T-helper 17 cell (primary cell): ENCODE data around the gene CEP170B. TPM values are rescaled to one million over a fixed set of nuclear protein-coding genes. Genes with fewer than 3 reads are reported as not detected.

Source experiments
- ATAC-seq: fragments of 150-1000 bp; cut with Tn5 transposase; 2 replicates; pipeline ENCODE4 v1.10.0; 2021; ENCODE audit warnings: mild to moderate bottlenecking, moderate library complexity
- DNase-seq, 3 donors: peaks; one replicate each; pipeline versions ENCODE4 v3.0.0 to v3.0.0-alpha.2; 2020 to 2021
- H3K9me3 ChIP-seq: one replicate; pipeline ENCODE4 v1.7.0; 2013; ENCODE audit warnings: low read length, mild to moderate bottlenecking; ENCODE audit not compliant: control insufficient read depth, poor library complexity, severe bottlenecking
- H3K27ac Mint-ChIP-seq: one replicate; pipeline ENCODE4 v1.8.0; 2022; ENCODE audit warnings: mild to moderate bottlenecking, moderate library complexity, mixed read lengths
- H3K27me3 Mint-ChIP-seq: one replicate; pipeline ENCODE4 v1.8.0; 2022; ENCODE audit warnings: mixed read lengths
- H3K36me3 Mint-ChIP-seq: one replicate; pipeline ENCODE4 v1.8.0; 2022; ENCODE audit warnings: low read depth, mixed read lengths
- H3K4me1 Mint-ChIP-seq: one replicate; pipeline ENCODE4 v1.8.0; 2022; ENCODE audit warnings: mild to moderate bottlenecking, mixed read lengths
- H3K4me3 Mint-ChIP-seq: one replicate; pipeline ENCODE4 v1.8.0; 2022; ENCODE audit warnings: mild to moderate bottlenecking, moderate library complexity, mixed read lengths
- total RNA-seq, 4 donors: library from RNA in 2 of 4; stranded (reverse) in 2 of 4; gene quantifications; one replicate each; pipeline ENCODE4 v1.2.3 and lab custom pipeline; 2022 to 2026

The CEP170B gene
- 1 to 10 TPM; 7.0 to 7.7 TPM for total RNA-seq
- total RNA-seq (lab: John Stamatoyannopoulos, UW) = 20.7 to 24.7 reads per million in 2 donors

- no peaks in the 10 kb centered on the region for H3K4me1 Mint-ChIP-seq
- ATAC-seq = peak; percentile 87
- H3K27ac Mint-ChIP-seq = no peak within 1 kb of the TSS
- H3K27me3 Mint-ChIP-seq = no peaks in the 10 kb centered on the region
- peak; percentile 32 to 55 (median 45) for DNase-seq
- H3K4me3 Mint-ChIP-seq = peak within 1 kb of the TSS; percentile 86
- H3K36me3 Mint-ChIP-seq = no peaks in the 10 kb centered on the region
- no peaks in the 10 kb centered on the region for H3K9me3 ChIP-seq
Observed at GRCh38 chr14:104865081-104865630, at the start of gene CEP170B. TSS of gene CEP170B (plus strand) at chr14:104865268. CDS start at chr14:104868451, 3,183 bp downstream.

- H3K9me3 ChIP-seq = no peaks in the 10 kb centered on the region
- ATAC-seq (no peak), DNase-seq (no peak)
- Mint-ChIP-seq H3K4me3 (peak overlapping the region; percentile 89), H3K4me1 (peaks cover 18% of the 10 kb centered on the region), H3K27ac (peak overlapping the region; percentile 87), H3K27me3 (no peaks in the 10 kb centered on the region), H3K36me3 (no peaks in the 10 kb centered on the region)
Observed at GRCh38 chr14:104816616-104816884, 48.5 kb upstream of the CEP170B start.

DNA sequence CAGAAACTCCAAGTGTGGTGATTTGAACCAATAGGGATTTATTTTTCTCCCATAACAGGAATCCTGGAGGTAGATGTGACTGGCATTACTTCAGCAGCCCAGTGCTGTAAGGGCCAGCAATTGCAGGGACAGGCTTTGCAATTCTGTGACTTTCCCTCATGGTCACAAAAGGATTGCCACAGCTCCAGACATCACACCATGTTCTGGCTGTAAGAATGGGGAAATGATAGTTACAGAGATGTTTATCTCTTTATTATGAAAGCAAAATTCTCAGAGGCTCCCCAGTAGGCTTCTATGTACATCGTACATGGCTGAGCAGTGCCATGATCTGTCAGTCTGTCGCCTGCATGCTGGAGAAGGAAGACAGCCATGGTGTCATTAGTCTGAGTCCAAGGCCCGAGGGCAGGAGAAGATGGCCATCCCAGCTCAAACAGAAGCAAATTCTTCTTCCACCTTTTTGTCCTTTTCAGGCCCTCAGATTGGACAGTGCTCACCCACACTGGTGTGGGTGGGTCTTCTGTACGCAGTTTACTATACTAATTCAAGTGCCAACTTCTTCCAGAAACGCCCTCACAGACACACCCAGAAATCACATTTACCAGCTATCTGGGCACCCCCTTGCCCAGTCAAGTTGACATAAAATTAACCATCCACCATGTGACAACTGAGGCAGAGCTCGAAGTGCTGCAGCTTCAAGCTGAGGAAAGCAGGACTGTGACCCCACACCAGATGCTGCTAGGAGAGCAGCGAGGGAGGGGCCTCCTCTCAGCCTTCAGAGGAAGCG is 46.9 kb upstream of the CEP170B start:
- peaks cover 18% of the 10 kb centered on the region for H3K4me1 Mint-ChIP-seq
- H3K4me3 Mint-ChIP-seq = no peak overlapping the region
- no peaks in the 10 kb centered on the region for H3K27me3 Mint-ChIP-seq
- no peaks in the 10 kb centered on the region for H3K36me3 Mint-ChIP-seq
- peak overlapping the region; percentile 57 for H3K27ac Mint-ChIP-seq
- ATAC-seq (no peak), DNase-seq (no peak)
- no peaks in the 10 kb centered on the region for H3K9me3 ChIP-seq

DNA sequence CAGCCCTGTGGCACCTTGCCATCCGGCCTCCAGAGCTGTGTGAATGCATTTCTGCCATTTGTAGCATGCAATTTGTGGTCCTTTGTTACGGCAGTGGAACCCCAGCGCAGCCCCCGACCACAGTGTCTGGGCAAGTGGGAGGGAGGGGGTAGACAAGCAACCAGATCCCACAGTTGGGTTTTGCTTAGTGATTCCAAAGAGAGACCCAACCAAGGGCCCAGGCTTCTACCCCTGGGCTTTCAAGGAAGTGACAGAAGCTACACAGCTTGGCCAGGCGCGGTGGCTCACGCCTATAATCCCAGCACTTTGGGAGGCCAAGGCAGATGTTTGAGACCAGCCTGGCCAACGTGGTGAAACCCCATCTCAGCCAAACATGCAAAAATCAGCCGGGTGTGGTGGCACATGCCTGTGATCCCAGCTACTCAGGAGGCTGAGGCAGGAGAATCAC is 46.3 kb upstream of the CEP170B start:
- H3K36me3 Mint-ChIP-seq = no peaks in the 10 kb centered on the region
- no peaks in the 10 kb centered on the region for H3K9me3 ChIP-seq
- ATAC-seq (no peak), DNase-seq (no peak)
- H3K4me1 Mint-ChIP-seq = peaks cover 15% of the 10 kb centered on the region
- H3K27ac Mint-ChIP-seq = peak overlapping the region; percentile 57
- H3K27me3 Mint-ChIP-seq = no peaks in the 10 kb centered on the region
- no peak overlapping the region for H3K4me3 Mint-ChIP-seq

- H3K9me3 ChIP-seq = no peaks in the 10 kb centered on the region
- no peaks in the 10 kb centered on the region for H3K36me3 Mint-ChIP-seq
- no peak overlapping the region for H3K27ac Mint-ChIP-seq
- H3K27me3 Mint-ChIP-seq = no peaks in the 10 kb centered on the region
- H3K4me1 Mint-ChIP-seq = peaks cover 10% of the 10 kb centered on the region
- H3K4me3 Mint-ChIP-seq = no peak overlapping the region
- ATAC-seq = no peak
- DNase-seq = no peak
Observed at GRCh38 chr14:104819361-104819781, 45.7 kb upstream of the CEP170B start.

GRCh38 chr14:104820669-104821228 is 44.3 kb upstream of the CEP170B start:
- Mint-ChIP-seq H3K27ac (no peak overlapping the region), H3K4me1 (peaks cover 10% of the 10 kb centered on the region), H3K4me3 (no peak overlapping the region), H3K27me3 (no peaks in the 10 kb centered on the region), H3K36me3 (no peaks in the 10 kb centered on the region)
- no peak for ATAC-seq
- DNase-seq = no peak
- H3K9me3 ChIP-seq = no peaks in the 10 kb centered on the region

DNA sequence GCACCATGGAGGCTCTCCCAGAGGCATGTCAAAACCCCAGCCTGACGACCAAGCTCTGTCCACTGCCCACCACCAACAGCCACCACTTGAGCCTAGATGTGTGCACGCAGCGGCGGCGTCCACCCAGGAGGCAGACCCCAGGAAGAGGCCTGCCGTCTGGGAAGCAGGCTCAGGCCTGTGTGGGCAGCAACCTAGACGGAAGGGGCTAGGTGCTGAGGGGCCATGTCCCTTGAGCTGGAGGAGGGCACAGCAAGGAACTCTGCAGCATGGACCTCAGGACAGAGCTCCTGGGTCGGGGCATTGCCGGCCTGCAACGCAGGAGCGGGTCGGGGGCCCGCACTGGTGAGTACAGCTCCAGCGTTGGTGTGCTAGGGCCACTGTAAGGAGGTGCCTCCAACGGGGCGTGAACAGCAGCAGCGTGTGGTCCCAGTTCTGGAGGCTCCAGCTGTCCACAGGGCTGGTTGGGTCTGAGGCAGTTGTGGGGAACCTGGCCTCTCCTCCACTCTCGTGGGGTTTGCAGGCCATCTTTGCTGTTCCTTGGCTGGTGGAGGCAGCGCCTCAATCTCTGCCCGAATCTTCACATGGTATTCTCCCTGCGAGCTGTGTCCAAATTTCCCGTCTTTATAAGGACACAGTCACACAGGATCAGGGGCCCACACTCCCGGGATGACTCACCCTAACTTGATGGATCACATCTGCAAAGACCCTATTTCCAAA is 43.7 kb upstream of the CEP170B start:
- DNase-seq (peak in 1 of 3 donors; percentile 1), ATAC-seq (no peak)
- no peak overlapping the region for H3K4me3 Mint-ChIP-seq
- H3K27ac Mint-ChIP-seq = no peak overlapping the region
- H3K36me3 Mint-ChIP-seq = no peaks in the 10 kb centered on the region
- peaks cover 12% of the 10 kb centered on the region for H3K4me1 Mint-ChIP-seq
- H3K9me3 ChIP-seq = no peaks in the 10 kb centered on the region
- no peaks in the 10 kb centered on the region for H3K27me3 Mint-ChIP-seq

GRCh38 chr14:104821971-104822608 is 43.0 kb upstream of the CEP170B start:
- no peak overlapping the region for H3K27ac Mint-ChIP-seq
- no peak overlapping the region for H3K4me3 Mint-ChIP-seq

DNA sequence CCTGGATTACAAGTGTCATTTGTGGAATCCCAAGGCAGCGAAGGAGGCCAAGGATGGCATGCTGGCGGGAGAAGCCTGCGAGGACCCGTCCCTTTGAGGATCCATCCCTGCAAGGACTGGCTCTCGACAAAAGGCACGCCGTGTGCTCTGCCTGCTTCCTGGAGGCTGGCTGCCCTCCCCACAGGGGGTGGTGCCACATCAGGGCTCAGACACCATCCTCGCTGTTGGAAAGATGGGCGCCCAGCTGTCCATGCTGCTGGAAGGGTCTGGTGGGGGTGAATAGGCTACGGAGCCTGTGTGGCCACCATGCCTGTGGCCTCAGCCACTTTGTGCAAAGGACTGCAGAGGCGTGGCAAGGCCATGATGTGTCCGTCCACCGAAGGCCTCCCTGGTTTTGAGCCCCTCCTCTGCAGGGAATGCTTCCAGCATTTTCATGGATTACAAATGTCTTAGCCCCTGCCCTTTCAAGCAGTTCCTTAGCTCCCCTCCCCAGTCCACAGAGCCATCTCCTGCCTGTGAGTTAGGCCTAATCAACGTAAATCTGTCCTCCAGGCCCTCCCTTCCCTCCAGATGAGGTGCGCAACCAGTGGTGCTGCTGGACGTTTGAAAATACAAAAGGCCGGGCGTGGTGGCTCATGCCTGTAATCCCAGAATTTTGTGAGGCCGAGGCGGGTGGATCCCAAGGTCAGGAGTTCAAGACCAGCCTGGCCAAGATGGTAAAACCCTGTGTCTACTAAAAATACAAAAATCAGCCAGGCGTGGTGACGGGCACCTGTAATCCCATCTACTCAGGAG is 42.0 kb upstream of the CEP170B start:
- H3K27me3 Mint-ChIP-seq = peaks cover 5% of the 10 kb centered on the region
- no peaks in the 10 kb centered on the region for H3K9me3 ChIP-seq
- H3K36me3 Mint-ChIP-seq = no peaks in the 10 kb centered on the region
- peak overlapping the region; percentile 15 for H3K4me3 Mint-ChIP-seq
- no peak for DNase-seq
- H3K4me1 Mint-ChIP-seq = peaks cover 12% of the 10 kb centered on the region
- no peak for ATAC-seq
- no peak overlapping the region for H3K27ac Mint-ChIP-seq

More at GRCh38 chr14:104821971-104822608, 43.0 kb upstream of the CEP170B start:
- Mint-ChIP-seq H3K27me3 (peaks cover 1% of the 10 kb centered on the region), H3K4me1 (peaks cover 8% of the 10 kb centered on the region), H3K36me3 (no peaks in the 10 kb centered on the region)
- no peak for DNase-seq
- ATAC-seq = no peak
- H3K9me3 ChIP-seq = no peaks in the 10 kb centered on the region

GRCh38 chr14:104824353-104824997 is 40.6 kb upstream of the CEP170B start:
- H3K27me3 Mint-ChIP-seq = peaks cover 5% of the 10 kb centered on the region
- H3K9me3 ChIP-seq = no peaks in the 10 kb centered on the region
- H3K36me3 Mint-ChIP-seq = no peaks in the 10 kb centered on the region
- H3K4me3 Mint-ChIP-seq = peak overlapping the region; percentile 19
- DNase-seq = no peak
- H3K4me1 Mint-ChIP-seq = peaks cover 12% of the 10 kb centered on the region
- H3K27ac Mint-ChIP-seq = no peak overlapping the region
- no peak for ATAC-seq

DNA sequence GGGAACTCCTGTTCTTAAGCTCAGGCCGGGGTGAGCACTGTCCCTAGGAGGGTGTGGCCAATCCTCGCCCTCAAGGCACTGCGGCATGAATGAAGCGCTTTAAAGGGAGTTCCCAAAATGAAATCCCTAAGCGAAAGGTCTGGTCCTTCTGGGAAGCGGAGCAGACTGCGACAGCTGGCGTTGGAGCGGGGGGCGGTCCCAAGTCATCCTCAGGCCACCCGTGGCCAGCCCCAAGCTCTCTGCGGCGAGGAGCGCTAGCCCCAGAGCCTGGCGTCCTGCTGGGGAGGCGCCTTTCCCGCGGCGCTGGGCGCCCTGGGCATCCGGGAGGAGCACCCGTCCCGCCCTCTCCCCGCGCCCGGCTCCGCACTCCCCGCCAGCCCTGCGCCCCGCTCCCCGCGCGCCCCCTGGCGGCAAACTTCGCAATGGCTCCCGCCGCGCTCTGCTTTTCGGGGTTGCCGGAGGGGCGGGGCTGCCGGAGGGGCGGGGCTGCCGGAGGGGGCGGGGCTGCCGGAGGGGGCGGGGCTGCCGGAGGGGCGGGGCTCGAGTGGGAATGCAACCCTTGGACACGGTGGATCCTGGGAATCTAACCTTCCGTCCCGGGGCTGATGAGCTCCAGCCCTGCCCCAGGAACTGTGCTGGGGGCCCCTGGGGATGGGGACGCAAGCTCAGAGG is 38.7 kb upstream of the CEP170B start:
- peak; percentile 92 for ATAC-seq
- no peaks in the 10 kb centered on the region for H3K36me3 Mint-ChIP-seq
- peak; percentile 94 to 100 (median 99) for DNase-seq
- H3K27me3 Mint-ChIP-seq = peaks cover 5% of the 10 kb centered on the region
- peak overlapping the region; percentile 19 for H3K4me3 Mint-ChIP-seq
- H3K4me1 Mint-ChIP-seq = peaks cover 12% of the 10 kb centered on the region
- H3K27ac Mint-ChIP-seq = no peak overlapping the region
- no peaks in the 10 kb centered on the region for H3K9me3 ChIP-seq

- DNase-seq (no peak), ATAC-seq (no peak)
- no peaks in the 10 kb centered on the region for H3K9me3 ChIP-seq
- no peaks in the 10 kb centered on the region for H3K36me3 Mint-ChIP-seq
- H3K27ac Mint-ChIP-seq = no peak overlapping the region
- peaks cover 12% of the 10 kb centered on the region for H3K4me1 Mint-ChIP-seq
- peak overlapping the region; percentile 19 for H3K4me3 Mint-ChIP-seq
- peaks cover 5% of the 10 kb centered on the region for H3K27me3 Mint-ChIP-seq
Observed at GRCh38 chr14:104826861-104827176, 38.2 kb upstream of the CEP170B start.
